Peyer's patch (tissue), 4 donors: ENCODE measurements around the gene POF1B.
A peak's percentile ranks its signal among the peaks of the same experiment; 100 is the strongest.

ENCODE experiments used
- POLR2A ChIP-seq, 2 donors: fragments of 450-650 bp; IDR thresholded peaks; one replicate each; pipeline ENCODE4 v1.5.1; 2017; ENCODE audit warnings: antibody characterized with exemption in 2 of 2, mild to moderate bottlenecking in 2 of 2, moderate library complexity in 2 of 2
- TF ChIP-seq, protein P1 (sequence below), 6 experiments: fragments of 450-650 bp in 4 of 6; fragments of 200-600 bp in 2 of 6; sonication (generic) in 1 of 6; IDR thresholded peaks; one replicate each; pipeline ENCODE4 v1.5.1; 2017 to 2019; ENCODE audit warnings: antibody characterized with exemption in 6 of 6, mild to moderate bottlenecking in 3 of 6, moderate library complexity in 1 of 6

DNA sequence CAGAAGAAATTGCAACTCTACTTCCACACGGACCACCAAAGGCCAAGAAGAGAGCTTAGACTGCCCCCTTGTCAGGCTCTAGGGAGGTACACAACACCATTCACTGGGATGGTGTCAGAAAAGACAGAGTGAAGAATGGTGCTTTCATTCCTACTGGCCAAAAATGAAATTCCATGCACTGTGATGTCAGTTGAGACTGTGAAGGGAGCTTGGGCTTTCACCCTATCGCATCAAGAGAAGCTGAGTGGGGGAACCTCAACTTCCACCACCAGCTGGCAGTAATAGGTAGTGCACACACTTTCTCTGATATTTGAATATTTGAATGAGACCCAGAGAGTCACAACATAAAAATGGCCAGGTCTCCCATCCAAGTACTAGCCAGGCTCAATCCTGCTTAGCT is 69.7 kb downstream of the POF1B start:
- TF ChIP-seq, protein P1, sequence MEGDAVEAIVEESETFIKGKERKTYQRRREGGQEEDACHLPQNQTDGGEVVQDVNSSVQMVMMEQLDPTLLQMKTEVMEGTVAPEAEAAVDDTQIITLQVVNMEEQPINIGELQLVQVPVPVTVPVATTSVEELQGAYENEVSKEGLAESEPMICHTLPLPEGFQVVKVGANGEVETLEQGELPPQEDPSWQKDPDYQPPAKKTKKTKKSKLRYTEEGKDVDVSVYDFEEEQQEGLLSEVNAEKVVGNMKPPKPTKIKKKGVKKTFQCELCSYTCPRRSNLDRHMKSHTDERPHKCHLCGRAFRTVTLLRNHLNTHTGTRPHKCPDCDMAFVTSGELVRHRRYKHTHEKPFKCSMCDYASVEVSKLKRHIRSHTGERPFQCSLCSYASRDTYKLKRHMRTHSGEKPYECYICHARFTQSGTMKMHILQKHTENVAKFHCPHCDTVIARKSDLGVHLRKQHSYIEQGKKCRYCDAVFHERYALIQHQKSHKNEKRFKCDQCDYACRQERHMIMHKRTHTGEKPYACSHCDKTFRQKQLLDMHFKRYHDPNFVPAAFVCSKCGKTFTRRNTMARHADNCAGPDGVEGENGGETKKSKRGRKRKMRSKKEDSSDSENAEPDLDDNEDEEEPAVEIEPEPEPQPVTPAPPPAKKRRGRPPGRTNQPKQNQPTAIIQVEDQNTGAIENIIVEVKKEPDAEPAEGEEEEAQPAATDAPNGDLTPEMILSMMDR (IDR thresholded peaks at IDR 0.05): peak in 1 of 6 experiments; percentile 22
- TF ChIP-seq POLR2A (IDR thresholded peaks at IDR 0.05): no peak
